T follicular helper cell (primary cell): ENCODE measurements around the gene CCSER1.
"Not testable (repeated sequence)": the region's sequence is repeated elsewhere in the genome, so short reads cannot be mapped to it uniquely, and the experiment has no call there.

ENCODE experiments used
- DNase-seq: peaks from one replicate; pipeline ENCODE4 v3.0.0-alpha.2; 2020; ENCODE audit warnings: low read depth

The CCSER1 gene

GRCh38 chr4:90445380-90445779 lies 318.2 kb downstream of the CCSER1 start:
- DNase-seq = no peak

- no peak for DNase-seq
Measured at GRCh38 chr4:90449626-90450025, 322.4 kb downstream of the CCSER1 start.

GRCh38 chr4:90456891-90457290 lies 329.7 kb downstream of the CCSER1 start:
- DNase-seq = no peak

GRCh38 chr4:90457817-90458216 lies 330.6 kb downstream of the CCSER1 start:
- no peak for DNase-seq

- no peak for DNase-seq
Measured at GRCh38 chr4:90458576-90458975, 331.4 kb downstream of the CCSER1 start.

- no peak for DNase-seq
Measured at GRCh38 chr4:90474484-90474883, 347.3 kb downstream of the CCSER1 start.

GRCh38 chr4:90476019-90476418 lies 348.8 kb downstream of the CCSER1 start:
- DNase-seq = no peak

GRCh38 chr4:90476586-90476985 lies 349.4 kb downstream of the CCSER1 start:
- no peak for DNase-seq

DNA sequence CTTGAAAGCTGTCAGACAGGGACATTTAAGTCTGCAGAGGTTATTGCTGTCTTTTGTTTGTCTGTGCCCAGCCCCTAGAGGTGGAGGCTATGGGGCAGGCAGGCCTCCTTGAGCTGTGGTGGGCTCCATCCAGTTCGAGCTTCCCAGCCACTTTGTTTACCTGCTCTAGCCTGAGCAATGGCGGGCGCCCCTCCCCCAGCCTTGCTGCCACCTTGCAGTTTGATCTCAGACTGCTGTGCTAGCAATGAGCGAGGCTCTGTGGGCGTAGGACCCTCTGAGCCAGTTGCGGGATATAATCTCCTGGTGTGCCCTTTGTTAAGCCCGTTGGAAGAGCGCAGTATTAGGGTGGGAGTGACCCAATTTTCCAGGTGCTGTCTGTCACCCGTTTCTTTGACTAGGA lies 357.7 kb downstream of the CCSER1 start:
- not testable (repeated sequence) for DNase-seq

GRCh38 chr4:90486346-90486745 lies 359.2 kb downstream of the CCSER1 start:
- DNase-seq = no peak

DNA sequence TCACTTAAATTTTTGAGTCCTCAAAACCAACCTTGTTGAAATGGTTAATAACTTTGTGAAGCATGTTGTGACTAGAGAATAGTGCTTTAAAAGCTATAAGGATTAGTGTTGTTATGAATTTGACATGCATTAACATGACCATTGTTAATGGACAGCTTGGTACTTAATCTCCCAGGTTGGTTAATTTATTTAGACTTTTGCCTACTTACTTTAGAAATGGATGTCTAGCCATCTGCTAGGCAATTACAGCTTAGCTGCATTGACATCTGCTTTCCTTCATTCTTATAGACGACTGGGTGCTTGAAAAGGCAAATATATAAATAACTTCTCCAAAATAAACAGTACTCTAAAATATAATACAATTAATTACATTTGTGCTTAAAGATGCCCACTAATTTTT lies 368.0 kb downstream of the CCSER1 start:
- no peak for DNase-seq

- DNase-seq = no peak
Measured at GRCh38 chr4:90495936-90496335, 368.7 kb downstream of the CCSER1 start.

DNA sequence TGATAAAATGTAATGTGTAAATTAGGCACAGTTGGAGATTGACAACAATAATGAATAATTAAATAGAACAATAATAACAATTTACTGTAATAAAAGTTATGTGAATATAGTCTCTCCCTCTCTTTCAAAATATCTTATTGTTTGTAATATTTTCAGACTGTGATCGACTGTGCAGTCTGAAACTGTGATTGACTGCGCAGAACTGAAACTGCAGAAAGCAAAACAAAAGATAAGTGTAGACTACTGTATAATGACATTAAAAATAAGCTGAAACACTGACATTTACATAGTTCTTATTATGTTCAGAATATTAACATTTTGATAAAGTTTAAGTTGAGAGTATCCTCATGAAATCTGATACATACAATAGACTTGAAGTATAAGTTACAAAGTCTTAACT lies 371.0 kb downstream of the CCSER1 start:
- DNase-seq = no peak

DNA sequence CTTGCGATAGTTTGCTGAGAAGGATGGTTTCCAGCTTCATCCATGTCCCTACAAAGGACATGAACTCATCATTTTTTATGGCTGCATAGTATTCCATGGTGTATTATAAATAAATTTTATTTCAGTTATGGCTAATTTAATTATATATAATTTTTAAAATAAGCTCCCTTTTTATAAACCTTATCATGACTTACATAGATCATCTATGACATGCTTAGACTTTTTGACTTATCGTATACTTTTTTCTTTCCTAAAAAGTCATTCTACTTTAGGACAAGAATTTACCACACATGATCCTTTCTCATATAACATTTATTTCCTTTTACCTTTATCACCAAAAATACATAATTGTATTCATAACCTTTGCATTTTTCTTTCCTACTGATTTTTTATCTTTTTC lies 376.5 kb downstream of the CCSER1 start:
- DNase-seq = no peak

- DNase-seq = no peak
Measured at GRCh38 chr4:90515191-90515590, 388.0 kb downstream of the CCSER1 start.

GRCh38 chr4:90528551-90528950 lies 401.4 kb downstream of the CCSER1 start:
- no peak for DNase-seq

- DNase-seq = no peak
Measured at GRCh38 chr4:90536408-90536807, 409.2 kb downstream of the CCSER1 start.

DNA sequence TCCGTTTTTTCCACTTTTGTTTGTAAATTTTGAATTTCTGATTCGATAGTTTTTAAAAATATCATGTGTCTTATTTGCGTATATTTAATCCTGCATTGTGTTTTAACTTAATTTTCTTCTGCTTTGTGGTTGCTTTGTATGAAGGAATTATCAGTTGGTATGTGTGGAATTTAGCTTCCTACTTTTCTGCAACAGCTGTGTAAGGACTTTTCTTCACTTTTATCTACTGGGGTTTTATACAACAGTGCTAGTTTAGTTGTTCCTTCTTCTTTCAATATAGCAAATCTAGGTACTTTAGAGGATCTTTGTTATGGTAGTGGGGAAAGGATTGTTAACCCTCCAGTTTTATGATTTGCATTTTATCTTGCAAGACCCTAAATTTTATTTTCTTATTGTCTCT lies 410.3 kb downstream of the CCSER1 start:
- DNase-seq = no peak

GRCh38 chr4:90540536-90540935 lies 413.3 kb downstream of the CCSER1 start:
- DNase-seq = no peak

GRCh38 chr4:90542216-90542615 lies 415.0 kb downstream of the CCSER1 start:
- no peak for DNase-seq

- no peak for DNase-seq
Measured at GRCh38 chr4:90543419-90544170, 416.4 kb downstream of the CCSER1 start.

- DNase-seq = no peak
Measured at GRCh38 chr4:90544532-90545045, 417.4 kb downstream of the CCSER1 start.

GRCh38 chr4:90545380-90545779 lies 418.2 kb downstream of the CCSER1 start:
- DNase-seq = no peak

- no peak for DNase-seq
Measured at GRCh38 chr4:90546114-90546513, 418.9 kb downstream of the CCSER1 start.
